Measurements from ENCODE around the gene TBL1XR1.
A peak's percentile ranks its signal among the peaks of the same experiment; 100 is the strongest.

TBL1XR1 gene

DNA sequence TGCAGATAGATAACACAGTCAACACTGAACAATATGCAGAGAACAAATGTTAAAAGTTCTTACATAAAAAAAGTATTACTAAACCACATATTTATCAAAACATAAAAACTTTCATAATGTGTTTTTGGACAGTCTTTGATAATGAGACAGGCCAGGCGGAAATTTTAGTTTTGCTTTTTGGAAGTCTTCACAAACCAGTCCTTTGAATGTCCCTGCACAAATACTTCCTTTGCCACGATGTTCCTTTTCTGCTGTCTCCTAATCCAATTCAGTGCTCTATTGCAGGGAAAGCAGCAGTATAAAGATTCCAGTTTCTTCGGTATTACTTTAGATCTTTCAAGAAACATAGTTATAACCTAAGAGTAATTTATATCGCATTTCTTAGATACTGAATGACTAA lies 135.9 kb downstream of the TBL1XR1 start:
- no peak for DNase-seq (ENCODE audit: low spot score)

DNA sequence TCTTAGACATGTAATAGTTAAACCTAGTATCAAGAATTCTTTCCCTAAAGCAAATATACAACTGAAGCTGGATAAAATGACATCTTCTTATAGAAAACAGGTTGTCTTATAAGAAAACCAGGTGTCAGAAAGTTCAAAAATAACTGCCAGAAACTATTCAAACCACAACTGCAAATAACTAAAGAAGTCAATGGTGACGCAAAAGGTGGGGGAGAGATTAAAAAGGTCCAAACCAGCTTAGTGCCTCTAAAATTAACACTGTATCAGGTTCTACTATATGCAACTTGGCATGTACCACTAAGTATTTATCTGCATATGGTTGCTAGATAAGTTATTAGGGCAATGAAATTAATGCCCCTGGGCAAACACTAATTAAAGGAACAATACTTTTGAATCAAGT lies 136.8 kb downstream of the TBL1XR1 start:
- no peak for DNase-seq (ENCODE audit: low spot score)

DNA sequence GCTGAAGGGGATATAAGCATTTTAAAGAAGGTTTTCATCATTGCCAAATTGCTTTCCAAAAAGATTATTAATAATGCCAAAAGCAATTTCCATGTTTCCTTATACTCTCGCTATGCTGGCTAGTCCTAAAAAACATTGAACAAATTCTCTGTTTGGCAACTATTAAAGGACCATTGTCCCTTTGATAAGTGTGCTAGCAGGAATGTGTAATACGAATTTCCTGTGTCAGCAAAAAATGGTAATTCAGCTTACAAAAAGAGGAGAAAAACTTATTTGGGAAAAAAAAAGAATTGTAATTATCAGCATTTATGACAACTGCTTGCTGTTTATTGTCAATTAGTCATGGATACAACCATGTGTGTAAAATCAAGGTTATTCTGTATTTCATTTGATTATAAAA lies 138.6 kb downstream of the TBL1XR1 start:
- DNase-seq (ENCODE audit: low spot score) = no peak

DNA sequence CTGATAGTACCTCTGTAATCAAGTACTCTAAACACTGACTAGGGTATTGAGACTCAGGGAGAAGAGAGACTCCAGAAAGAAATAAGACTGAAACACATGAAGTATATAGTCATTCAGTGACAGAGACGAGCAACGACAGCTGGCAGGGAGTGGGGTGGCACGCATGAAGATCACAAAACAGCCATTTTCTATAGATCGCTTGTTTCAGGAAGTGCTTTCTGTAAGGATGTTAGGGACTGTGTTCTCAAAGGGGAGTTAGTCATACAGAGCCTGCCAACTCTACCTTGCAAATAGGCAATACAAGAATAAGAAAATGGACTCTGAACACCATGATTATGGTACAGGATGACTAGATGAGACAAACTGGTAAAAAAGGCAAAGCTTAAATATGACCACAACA lies 139.5 kb downstream of the TBL1XR1 start:
- DNase-seq (ENCODE audit: low spot score) = no peak

- no peak for DNase-seq (ENCODE audit: low spot score)
These were observed 140.4 kb downstream of the TBL1XR1 start for GRCh38 chr3:177056927-177057326.

GRCh38 chr3:177055605-177056571 lies 141.4 kb downstream of the TBL1XR1 start:
- peak; percentile 43 for DNase-seq (ENCODE audit: low spot score)

DNA sequence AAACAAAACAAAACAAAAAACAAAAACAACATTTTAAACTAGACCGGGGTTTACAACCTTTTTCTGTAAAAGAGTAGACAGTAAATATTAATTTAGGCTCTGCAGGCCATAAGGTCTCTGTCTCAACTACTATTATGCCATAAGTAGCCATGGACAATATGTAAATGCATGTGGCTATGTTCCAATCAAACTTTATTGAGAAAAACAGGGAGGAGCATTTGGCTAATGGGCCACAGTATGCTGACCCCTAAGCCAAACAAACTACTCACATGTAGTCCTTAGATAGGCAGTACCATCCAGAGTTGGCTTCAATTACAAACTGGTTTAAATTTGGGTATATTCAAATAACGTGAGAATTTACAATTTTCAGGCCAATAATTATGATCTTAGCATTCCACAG lies 144.2 kb downstream of the TBL1XR1 start:
- no peak for DNase-seq (ENCODE audit: low spot score)

DNA sequence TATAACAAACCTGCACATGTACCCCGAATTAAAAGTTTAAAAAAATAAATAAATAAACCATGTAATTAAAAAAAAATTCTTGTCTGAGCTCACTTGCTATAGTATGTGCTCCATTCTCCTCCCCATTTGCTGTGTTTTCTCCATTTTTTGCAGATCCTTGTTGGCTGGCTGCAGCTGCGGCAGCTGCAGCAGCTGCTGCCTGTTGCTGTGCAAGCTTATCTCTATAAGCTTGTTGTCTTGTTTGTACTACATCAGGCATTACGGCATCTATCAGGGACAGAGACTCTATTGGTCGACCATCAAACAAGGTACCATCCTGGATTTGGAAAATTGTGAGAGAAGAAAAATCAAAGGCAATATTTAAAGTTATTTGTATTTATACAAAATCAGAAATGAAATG lies 145.9 kb downstream of the TBL1XR1 start:
- no peak for DNase-seq (ENCODE audit: low spot score)

DNA sequence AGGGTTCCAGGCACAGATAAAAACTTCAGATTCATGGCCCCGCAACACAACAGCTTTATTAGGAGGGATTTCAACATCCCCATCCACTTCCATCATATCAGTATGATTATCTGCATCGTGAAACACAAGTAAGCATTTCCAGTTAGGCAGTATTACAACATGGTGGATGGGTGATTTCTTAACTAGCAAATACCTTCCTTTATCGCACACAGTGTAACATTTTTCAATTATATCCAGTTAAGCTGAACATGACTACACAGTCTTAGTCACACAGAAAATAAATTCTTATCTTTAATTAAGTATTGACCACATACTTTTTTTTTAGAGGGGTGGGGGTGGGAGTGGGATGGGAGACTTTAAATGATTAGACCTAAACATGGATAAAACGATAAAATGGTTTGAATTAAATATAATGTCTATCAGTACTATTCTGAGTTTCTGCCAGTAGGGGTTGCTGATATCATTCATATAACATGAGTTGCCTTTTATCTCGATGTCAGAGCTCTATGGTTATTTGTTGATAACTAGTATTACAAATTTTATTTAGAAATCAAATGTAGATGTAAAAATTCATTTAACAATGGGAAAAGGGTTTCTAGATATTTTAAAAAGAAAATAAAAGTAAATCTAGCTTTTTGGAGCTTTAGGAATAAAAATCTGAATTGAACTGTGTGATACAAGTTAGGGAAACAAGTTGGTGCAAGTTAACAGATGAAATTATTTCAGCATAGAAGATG lies 146.6 kb downstream of the TBL1XR1 start:
- peak; percentile 75 for DNase-seq (ENCODE audit: low spot score)

GRCh38 chr3:177045767-177046166 lies 151.5 kb downstream of the TBL1XR1 start:
- no peak for DNase-seq (ENCODE audit: low spot score)

DNA sequence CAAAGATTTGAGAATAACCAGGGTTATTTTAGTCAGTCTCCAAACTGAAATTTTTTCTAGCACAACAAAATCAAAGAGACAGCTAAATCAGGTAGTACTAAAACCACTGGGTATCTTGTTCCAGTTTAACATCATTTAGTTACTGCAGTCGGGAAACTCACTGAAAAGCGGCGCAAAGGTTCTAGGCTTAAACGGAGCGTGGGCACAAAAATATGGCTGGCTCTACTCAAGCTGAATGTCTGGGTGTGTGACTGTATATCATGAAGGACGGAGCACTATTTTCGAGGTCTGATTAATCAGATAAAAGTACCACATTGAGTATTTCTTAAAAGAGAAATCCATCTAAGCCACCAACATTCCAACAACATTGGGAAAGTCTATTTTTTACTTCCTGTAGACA lies 152.1 kb downstream of the TBL1XR1 start:
- DNase-seq (ENCODE audit: low spot score) = no peak

- no peak for DNase-seq (ENCODE audit: low spot score)
These were observed 155.3 kb downstream of the TBL1XR1 start for GRCh38 chr3:177041730-177042551.

DNA sequence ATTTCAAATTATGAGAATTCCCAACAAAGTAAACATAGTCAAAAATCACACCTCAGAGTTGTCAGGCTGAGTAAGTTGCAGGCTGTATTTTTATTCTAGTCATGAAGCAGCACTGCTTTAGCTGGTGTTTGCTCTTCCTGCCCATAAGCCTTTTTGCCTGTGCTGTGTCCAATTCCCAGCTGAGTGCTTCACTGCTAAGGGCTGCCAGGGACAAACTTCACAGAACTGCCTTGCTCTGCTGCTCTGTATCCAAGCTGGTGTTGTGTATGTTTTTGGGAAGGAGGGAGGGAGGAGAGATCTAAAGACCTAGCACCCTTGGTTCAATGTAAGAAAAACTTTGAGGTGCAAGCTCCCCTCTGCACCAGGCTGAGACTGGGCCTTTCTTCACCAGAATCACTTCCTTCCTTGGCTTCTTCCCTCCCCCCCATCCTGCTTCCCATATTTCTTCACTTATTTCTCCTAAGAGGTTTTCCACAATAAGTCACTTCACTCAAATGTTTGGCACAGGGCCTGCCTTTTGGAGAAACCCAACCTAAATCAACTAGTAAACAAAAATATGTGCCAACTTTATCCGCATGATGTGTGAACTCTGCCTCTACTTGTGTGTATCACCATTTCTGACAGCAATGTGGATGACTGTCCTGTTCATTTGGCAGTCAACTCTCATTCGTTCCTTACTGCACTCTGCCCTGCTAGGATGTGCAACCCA lies 156.1 kb downstream of the TBL1XR1 start:
- DNase-seq (ENCODE audit: low spot score) = peak; percentile 42

DNA sequence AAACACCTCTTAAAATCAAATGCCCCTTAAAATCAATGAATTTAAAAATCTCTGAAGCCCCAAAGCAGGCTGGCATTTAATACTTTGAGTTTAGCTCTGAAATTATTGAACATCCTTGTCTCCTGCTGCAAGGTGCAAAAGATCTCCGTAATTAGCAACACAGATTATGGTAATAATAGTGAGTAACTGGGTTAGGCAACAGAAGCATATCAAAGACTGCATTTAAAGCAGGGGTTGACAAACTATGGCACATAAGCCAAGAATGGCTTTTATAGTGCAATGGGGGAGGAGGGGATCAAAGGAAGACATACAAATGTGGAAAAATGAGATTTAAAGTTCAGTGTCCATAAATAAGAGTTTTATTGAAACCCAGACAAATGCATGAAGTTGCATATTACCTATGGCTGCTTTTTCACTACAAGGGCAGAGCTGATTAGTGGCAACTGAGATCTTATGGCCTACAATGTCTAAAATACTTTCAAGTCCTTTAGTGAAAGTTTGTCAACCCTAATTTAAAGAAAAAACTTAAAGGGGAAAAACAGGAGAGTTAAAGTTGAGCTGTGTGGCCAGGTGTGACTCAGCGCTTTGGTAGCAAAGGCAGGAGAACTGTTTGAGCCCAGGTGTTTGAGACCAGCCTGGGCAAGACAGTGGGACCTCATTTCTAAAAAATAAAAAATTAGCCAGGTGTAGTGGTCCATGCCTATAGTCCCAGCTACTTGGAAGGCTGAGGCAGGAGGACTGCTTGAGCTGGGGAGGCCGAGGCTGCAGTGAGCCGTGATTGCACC lies 157.6 kb downstream of the TBL1XR1 start:
- DNase-seq (ENCODE audit: low spot score) = no peak

DNA sequence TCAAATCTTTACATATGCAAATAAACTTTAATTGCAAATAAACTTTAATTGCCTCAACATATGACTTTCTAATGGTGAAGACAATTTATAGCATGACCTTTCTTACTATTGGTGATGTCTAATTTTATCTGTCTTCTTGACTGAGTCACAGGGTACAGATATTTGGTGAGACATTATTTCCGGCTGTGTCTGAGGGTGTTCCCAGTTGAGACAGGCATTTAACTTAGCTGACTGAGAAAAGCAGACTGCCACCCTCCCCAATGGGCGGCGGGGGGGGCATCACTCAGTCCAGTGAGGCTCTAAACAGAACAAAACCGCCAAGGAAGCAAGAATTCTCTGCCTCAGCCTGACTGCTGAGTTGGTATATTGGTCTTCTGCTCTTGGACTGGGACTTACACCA lies 160.0 kb downstream of the TBL1XR1 start:
- no peak for DNase-seq (ENCODE audit: low spot score)

- DNase-seq (ENCODE audit: low spot score) = no peak
These were observed 161.6 kb downstream of the TBL1XR1 start for GRCh38 chr3:177035676-177036075.

GRCh38 chr3:177034832-177035475 lies 162.3 kb downstream of the TBL1XR1 start:
- DNase-seq (ENCODE audit: low spot score) = no peak

- DNase-seq (ENCODE audit: low spot score) = no peak
These were observed 170.6 kb downstream of the TBL1XR1 start for GRCh38 chr3:177026505-177027277.

- no peak for DNase-seq (ENCODE audit: low spot score)
These were observed 181.4 kb downstream of the TBL1XR1 start for GRCh38 chr3:177015881-177016280.
